B cell (primary cell): ENCODE data around the gene GANAB. TPM values are rescaled to one million over a fixed set of nuclear protein-coding genes. Genes with fewer than 3 reads are reported as not detected.

Experiments used
- ATAC-seq: fragments of 200-7000 bp; cut with Tn5 transposase; one replicate; pipeline ENCODE4 v1.10.0; 2021; ENCODE audit warnings: low read depth, mild to moderate bottlenecking, moderate number of reproducible peaks, moderate library complexity
- CTCF ChIA-PET: fragments of 350-600 bp; sonication (Branson Sonifier 250); formaldehyde crosslinking; loops from one replicate; lab custom pipeline; 2021; ENCODE audit warnings: antibody characterized with exemption, inconsistent platforms; lab: Charles Lee
- POLR2A ChIA-PET: fragments of 350-600 bp; sonication (Branson Sonifier 250); formaldehyde crosslinking; loops from one replicate; lab custom pipeline; 2021; ENCODE audit warnings: antibody characterized with exemption; lab: Charles Lee
- DNase-seq: peaks from one replicate; pipeline ENCODE4 v3.0.0; 2013
- H2AFZ ChIP-seq: 2 replicates; pipeline ENCODE4 v1.6.1; 2012; ENCODE audit warnings: mild to moderate bottlenecking, low read depth, low read length; ENCODE audit not compliant: insufficient read depth, poor library complexity, severe bottlenecking
- H3K27ac ChIP-seq, 2 donors: 1 replicate in 1 of 2; 2 replicates in 1 of 2; pipeline ENCODE4 v1.5.1; 2012 to 2013; ENCODE audit warnings: low read length in 2 of 2, mild to moderate bottlenecking in 2 of 2, moderate library complexity in 1 of 2
- H3K27me3 ChIP-seq, 4 experiments: fragments of 200-600 bp in 1 of 4; sonication (generic) in 1 of 4; replicated peaks in 1 of 4; 1 replicate in 2 of 4; 2 replicates in 2 of 4; pipeline versions ENCODE4 v1.6.1 to v1.7.0; 2013 to 2016; ENCODE audit warnings: low read length in 3 of 4, mild to moderate bottlenecking in 2 of 4, mixed read lengths in 1 of 4, moderate library complexity in 1 of 4; ENCODE audit not compliant: insufficient read depth in 4 of 4, control insufficient read depth in 3 of 4; ENCODE audit errors: control extremely low read depth in 1 of 4
- H3K36me3 ChIP-seq, 2 experiments: replicated peaks in 1 of 2; 1 replicate in 1 of 2; 2 replicates in 1 of 2; pipeline versions ENCODE4 v1.6.1 to v1.7.1; 2013; ENCODE audit warnings: low read length in 1 of 2; ENCODE audit not compliant: insufficient read depth in 2 of 2, control insufficient read depth in 1 of 2; ENCODE audit errors: control extremely low read depth in 1 of 2, extremely low read depth in 1 of 2
- H3K4me1 ChIP-seq, 2 donors: fragments of 200-600 bp in 1 of 2; sonication (generic) in 1 of 2; 1 replicate in 1 of 2; 2 replicates in 1 of 2; pipeline versions ENCODE4 v1.5.1 to v1.6.1; 2013 to 2017; ENCODE audit warnings: low read length in 2 of 2; ENCODE audit not compliant: control insufficient read depth in 2 of 2, insufficient read depth in 2 of 2
- H3K4me2 ChIP-seq: replicated peaks from 2 replicates; pipeline ENCODE3; 2012; ENCODE audit warnings: mild to moderate bottlenecking, low read depth, low read length; ENCODE audit not compliant: poor library complexity, severe bottlenecking
- H3K4me3 ChIP-seq, 5 experiments: fragments of 200-600 bp in 1 of 5; sonication (generic) in 1 of 5; 1 replicate in 3 of 5; 2 replicates in 2 of 5; pipeline versions ENCODE4 v1.5.1 to v1.7.0; 2011 to 2016; ENCODE audit warnings: low read length in 4 of 5, mild to moderate bottlenecking in 4 of 5, low read depth in 2 of 5, control low read depth in 1 of 5, moderate library complexity in 1 of 5; ENCODE audit not compliant: insufficient read depth in 1 of 5; ENCODE audit errors: control extremely low read depth in 1 of 5, extremely low read depth in 1 of 5
- H3K79me2 ChIP-seq: fragments of 200-600 bp; sonication (generic); one replicate; pipeline ENCODE4 v1.6.0; 2016; ENCODE audit warnings: low read length; ENCODE audit not compliant: control insufficient read depth, insufficient read depth
- H3K9ac ChIP-seq: fragments of 200-600 bp; sonication (generic); 2 replicates; pipeline ENCODE4 v1.6.1; 2017; ENCODE audit warnings: mild to moderate bottlenecking, low read length, moderate library complexity
- H3K9me3 ChIP-seq, 3 donors: one replicate each; pipeline versions ENCODE4 v1.6.1 to v1.7.1; 2013; ENCODE audit warnings: low read length in 2 of 3; ENCODE audit not compliant: control insufficient read depth in 2 of 3, insufficient read depth in 1 of 3; ENCODE audit errors: control extremely low read depth in 1 of 3
- H4K20me1 ChIP-seq: 2 replicates; pipeline ENCODE4 v1.6.0; 2012; ENCODE audit warnings: mild to moderate bottlenecking, low read length; ENCODE audit not compliant: insufficient read depth, control insufficient read depth, poor library complexity, severe bottlenecking
- H3K27ac Mint-ChIP-seq: one replicate; pipeline ENCODE4 v1.8.0; 2021; ENCODE audit warnings: mixed read lengths
- H3K27me3 Mint-ChIP-seq: one replicate; pipeline ENCODE4 v1.8.0; 2021; ENCODE audit warnings: mixed read lengths
- H3K4me1 Mint-ChIP-seq: one replicate; pipeline ENCODE4 v1.8.0; 2021; ENCODE audit warnings: mixed read lengths
- H3K4me3 Mint-ChIP-seq: one replicate; pipeline ENCODE4 v1.8.0; 2021; ENCODE audit warnings: mixed read lengths
- H3K9me3 Mint-ChIP-seq: one replicate; pipeline ENCODE4 v1.8.0; 2022; ENCODE audit warnings: mixed read lengths; ENCODE audit not compliant: insufficient read depth
- CTCF ChIP-seq: fragments of 200-600 bp; IDR thresholded peaks from one replicate; pipeline ENCODE4 v1.8.0; 2022; ENCODE audit warnings: antibody characterized with exemption, mild to moderate bottlenecking
- EZH2 ChIP-seq: IDR thresholded peaks from 2 replicates; pipeline ENCODE4 v1.6.1; 2012; ENCODE audit warnings: borderline replicate concordance, low read depth, mild to moderate bottlenecking, moderate library complexity, low read length; ENCODE audit not compliant: insufficient read depth, poor library complexity, severe bottlenecking
- WGBS: methylation state at CpG from one replicate; pipeline ENCODE4 v1.1.5; 2013; ENCODE audit warnings: missing lambda C conversion rate; ENCODE audit not compliant: insufficient coverage; 5-methylcytosine and 5-hydroxymethylcytosine counted together
- intact Hi-C: fragments of 100-400 bp; cut with micrococcal nuclease; formaldehyde crosslinking; loops from one replicate; pipeline ENCODE4 v1.10.0; 2022
- polyA plus RNA-seq: library from polyadenylated mRNA; depleted of rRNA; stranded (reverse); fragments of >200 nt; gene quantifications from 2 replicates; pipeline ENCODE4 v1.2.3, GENCODE V29; 2012
- total RNA-seq, 2 donors: library from RNA; stranded (reverse); fragments of 120-200 nt in 1 of 2; gene quantifications; 1 replicate in 1 of 2; 2 replicates in 1 of 2; pipeline versions ENCODE4 v1.2.3 to v1.2.4, GENCODE V29; 2013 to 2022

GANAB gene
- total and polyA plus RNA-seq, 2 donors (not counting 1 experiment from before 2014, with no cell fraction given), result 98.7 to 204 TPM

GRCh38 chr11:62580959-62581715 is 65.3 kb downstream of the GANAB start:
- H3K9ac ChIP-seq, result no peak overlapping the region
- intact Hi-C loops, result no loop called here
- H3K27me3 ChIP-seq, result no peaks in the 10 kb centered on the region
- no peaks in the 10 kb centered on the region for H3K4me1 ChIP-seq
- TF ChIP-seq EZH2 (no peak), CTCF (no peak)
- ATAC-seq (no peak), DNase-seq (no peak)
- H3K27ac ChIP-seq, result no peak overlapping the region
- H3K4me3 ChIP-seq, result no peak overlapping the region
- no peak overlapping the region for H3K4me3 Mint-ChIP-seq
- H4K20me1 ChIP-seq, result peaks cover 8% of the 10 kb centered on the region
- peaks cover 37% of the 10 kb centered on the region for H3K79me2 ChIP-seq
- no peaks in the 10 kb centered on the region for H3K27me3 Mint-ChIP-seq
- CTCF ChIA-PET, result interaction anchor here (1.0 kb wide), 1 partner anchor 10 kb away, joined by 4 read pairs; the partner anchor contains the start of gene TUT1
- peaks cover 3% of the 10 kb centered on the region for H3K4me1 Mint-ChIP-seq
- H3K9me3 Mint-ChIP-seq, result no peaks in the 10 kb centered on the region
- H3K9me3 ChIP-seq, result no peaks in the 10 kb centered on the region
- H3K36me3 ChIP-seq, result peaks cover 1 to 51% of the 10 kb centered on the region in 2 experiments
- no peak overlapping the region for H3K4me2 ChIP-seq
- H3K27ac Mint-ChIP-seq, result no peak overlapping the region
- WGBS, result over 99% methylated on average over 9 of the region's 18 CpGs
- no peak overlapping the region for H2AFZ ChIP-seq
- POLR2A ChIA-PET, result no interaction called here

GRCh38 chr11:62579252-62579651 is 67.2 kb downstream of the GANAB start:
- H3K36me3 ChIP-seq, result peaks cover 1 to 46% of the 10 kb centered on the region in 2 experiments
- H3K27me3 ChIP-seq, result no peaks in the 10 kb centered on the region
- no peaks in the 10 kb centered on the region for H3K9me3 ChIP-seq
- Mint-ChIP-seq H3K4me3 (no peak overlapping the region), H3K27ac (no peak overlapping the region), H3K27me3 (no peaks in the 10 kb centered on the region), H3K4me1 (peaks cover 9% of the 10 kb centered on the region), H3K9me3 (no peaks in the 10 kb centered on the region)
- ChIA-PET POLR2A (no interaction called here), CTCF (interaction anchor here (0.5 to 2.8 kb wide), 2 partner anchors 12 to 14 kb away, joined by 4 to 10 read pairs; partner anchors contain the start of gene TUT1)
- no peak for TF ChIP-seq EZH2
- no peak for TF ChIP-seq CTCF
- no CpG with 5 or more reads among the region's 2 CpGs for WGBS
- peaks cover 21% of the 10 kb centered on the region for H3K79me2 ChIP-seq
- H3K4me3 ChIP-seq, result no peak overlapping the region
- intact Hi-C loops, result no loop called here
- DNase-seq (no peak), ATAC-seq (no peak)
- peaks cover 5 to 11% of the 10 kb centered on the region in 2 donors for H3K4me1 ChIP-seq
- H2AFZ ChIP-seq, result no peak overlapping the region
- H3K27ac ChIP-seq, result no peak overlapping the region
- H4K20me1 ChIP-seq, result no peaks in the 10 kb centered on the region
- no peak overlapping the region for H3K4me2 ChIP-seq
- H3K9ac ChIP-seq, result no peak overlapping the region
